Neural progenitor cell (in vitro differentiated cells): Measurements from ENCODE around the gene ANKHD1.

ENCODE experiments used
- CTCF ChIP-seq: fragments of 200-600 bp; sonication (generic); IDR thresholded peaks from 2 replicates; pipeline ENCODE4 v1.5.1; 2017; ENCODE audit warnings: antibody characterized with exemption, mild to moderate bottlenecking
- EZH2 ChIP-seq: fragments of 200-600 bp; sonication (generic); IDR thresholded peaks from 2 replicates; pipeline ENCODE4 v1.6.1; 2017; ENCODE audit warnings: antibody characterized with exemption, mild to moderate bottlenecking, moderate library complexity
- EZH2phosphoT487 ChIP-seq: fragments of 200-600 bp; sonication (generic); IDR thresholded peaks from 2 replicates; pipeline ENCODE4 v1.6.1; 2017; ENCODE audit warnings: antibody characterized with exemption

- TF ChIP-seq CTCF (no peak), EZH2 (no peak), EZH2phosphoT487 (no peak)
These were observed 34.9 kb upstream of the ANKHD1 start for GRCh38 chr5:140366589-140367255.
